HCT116 (cell line): ENCODE results near the gene FBXO21.

Experiments
- EGR1 ChIP-seq: IDR thresholded peaks from 2 replicates; pipeline ENCODE4 v1.6.1; 2012; ENCODE audit warnings: low read depth
- EZH2 ChIP-seq: fragments of 200-600 bp; sonication (generic); IDR thresholded peaks from 2 replicates; pipeline ENCODE4 v1.6.1; 2017; ENCODE audit warnings: antibody characterized with exemption, mixed run types
- EZH2phosphoT487 ChIP-seq: fragments of 200-600 bp; IDR thresholded peaks from 2 replicates; pipeline ENCODE4 v1.6.1; 2018; ENCODE audit warnings: antibody characterized with exemption, borderline replicate concordance
- FOSL1 ChIP-seq: IDR thresholded peaks from 2 replicates; pipeline ENCODE4 v1.6.1; 2012; ENCODE audit warnings: low read depth
- POLR2A ChIP-seq: IDR thresholded peaks from 2 replicates; pipeline ENCODE4 v1.7.0; 2011; ENCODE audit warnings: borderline replicate concordance; ENCODE audit not compliant: insufficient read depth, insufficient read length; ENCODE audit errors: extremely low read depth
- POLR2AphosphoS5 ChIP-seq: IDR thresholded peaks from 2 replicates; pipeline ENCODE4 v1.6.1; 2011; ENCODE audit warnings: mild to moderate bottlenecking, low read depth, low read length, moderate library complexity
- SP1 ChIP-seq: IDR thresholded peaks from 2 replicates; pipeline ENCODE4 v1.6.1; 2012; ENCODE audit warnings: low read depth
- TF ChIP-seq, protein P1 (sequence below), 3 experiments: fragments of 200-600 bp in 1 of 3; sonication (generic) in 1 of 3; IDR thresholded peaks in 2 of 3; conservative IDR thresholded peaks in 1 of 3; 2 replicates each; pipeline ENCODE4 v1.5.1; 2012 to 2017; ENCODE audit warnings: low read depth in 2 of 3, low read length in 2 of 3, antibody characterized with exemption in 1 of 3, borderline replicate concordance in 1 of 3, control low read depth in 1 of 3, mild to moderate bottlenecking in 1 of 3, mixed read lengths in 1 of 3, mixed run types in 1 of 3, moderate library complexity in 1 of 3; ENCODE audit not compliant: insufficient read depth in 1 of 3
- TF ChIP-seq, protein P2 (sequence below): IDR thresholded peaks from 2 replicates; pipeline ENCODE4 v1.6.1; 2012; ENCODE audit warnings: low read depth

DNA sequence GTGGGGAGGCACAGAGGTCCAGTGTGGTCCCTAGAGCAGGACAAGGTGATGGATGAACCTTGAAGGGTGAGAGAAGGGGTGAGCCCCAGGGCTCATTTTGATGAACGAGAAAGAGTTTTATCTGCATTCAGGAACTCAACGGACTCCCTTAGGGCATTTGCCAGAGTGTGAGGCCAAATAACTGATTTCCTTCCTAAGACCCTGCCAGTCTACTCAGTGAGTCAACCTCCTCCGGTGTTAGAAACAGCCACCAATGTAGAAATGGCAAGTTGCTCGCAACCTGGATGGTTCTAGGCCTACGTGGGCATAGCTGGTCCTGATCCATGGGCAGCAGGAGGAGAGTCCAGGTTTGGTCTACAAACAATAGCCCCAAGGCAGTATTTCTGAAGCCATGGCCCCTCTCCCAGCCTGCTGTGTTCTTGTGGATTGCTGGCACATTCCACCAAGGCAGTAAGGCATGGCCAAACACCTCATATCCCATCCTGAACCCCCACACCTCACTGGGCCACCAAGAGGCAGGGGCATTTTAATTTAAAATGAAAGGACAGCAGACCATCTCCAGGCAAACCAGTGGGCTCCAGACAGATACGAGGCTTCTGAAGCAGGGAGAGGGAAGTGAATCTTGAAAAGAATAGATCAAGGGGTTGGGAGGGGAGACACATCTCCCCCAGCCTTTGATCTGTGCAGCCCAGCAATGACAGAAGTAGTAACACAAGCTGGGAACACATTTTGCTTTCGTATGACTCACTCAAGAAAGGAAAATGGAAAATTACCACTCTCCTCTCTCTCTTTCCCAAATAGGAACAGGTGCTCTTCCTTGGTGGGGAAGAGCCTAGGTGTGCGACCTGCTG, 65.6 kb downstream of the FBXO21 start:
- TF ChIP-seq, protein P1, sequence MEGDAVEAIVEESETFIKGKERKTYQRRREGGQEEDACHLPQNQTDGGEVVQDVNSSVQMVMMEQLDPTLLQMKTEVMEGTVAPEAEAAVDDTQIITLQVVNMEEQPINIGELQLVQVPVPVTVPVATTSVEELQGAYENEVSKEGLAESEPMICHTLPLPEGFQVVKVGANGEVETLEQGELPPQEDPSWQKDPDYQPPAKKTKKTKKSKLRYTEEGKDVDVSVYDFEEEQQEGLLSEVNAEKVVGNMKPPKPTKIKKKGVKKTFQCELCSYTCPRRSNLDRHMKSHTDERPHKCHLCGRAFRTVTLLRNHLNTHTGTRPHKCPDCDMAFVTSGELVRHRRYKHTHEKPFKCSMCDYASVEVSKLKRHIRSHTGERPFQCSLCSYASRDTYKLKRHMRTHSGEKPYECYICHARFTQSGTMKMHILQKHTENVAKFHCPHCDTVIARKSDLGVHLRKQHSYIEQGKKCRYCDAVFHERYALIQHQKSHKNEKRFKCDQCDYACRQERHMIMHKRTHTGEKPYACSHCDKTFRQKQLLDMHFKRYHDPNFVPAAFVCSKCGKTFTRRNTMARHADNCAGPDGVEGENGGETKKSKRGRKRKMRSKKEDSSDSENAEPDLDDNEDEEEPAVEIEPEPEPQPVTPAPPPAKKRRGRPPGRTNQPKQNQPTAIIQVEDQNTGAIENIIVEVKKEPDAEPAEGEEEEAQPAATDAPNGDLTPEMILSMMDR (IDR thresholded peaks at IDR 0.05 in 2 of 3, conservative IDR thresholded peaks at IDR 0.05 in 1 of 3; ENCODE audit: borderline replicate concordance in 1 of 3, insufficient read depth in 1 of 3, low read depth in 2 of 3, low read length in 2 of 3): no peak
- TF ChIP-seq EZH2phosphoT487: no peak
- TF ChIP-seq POLR2AphosphoS5: no peak
- TF ChIP-seq, protein P2, sequence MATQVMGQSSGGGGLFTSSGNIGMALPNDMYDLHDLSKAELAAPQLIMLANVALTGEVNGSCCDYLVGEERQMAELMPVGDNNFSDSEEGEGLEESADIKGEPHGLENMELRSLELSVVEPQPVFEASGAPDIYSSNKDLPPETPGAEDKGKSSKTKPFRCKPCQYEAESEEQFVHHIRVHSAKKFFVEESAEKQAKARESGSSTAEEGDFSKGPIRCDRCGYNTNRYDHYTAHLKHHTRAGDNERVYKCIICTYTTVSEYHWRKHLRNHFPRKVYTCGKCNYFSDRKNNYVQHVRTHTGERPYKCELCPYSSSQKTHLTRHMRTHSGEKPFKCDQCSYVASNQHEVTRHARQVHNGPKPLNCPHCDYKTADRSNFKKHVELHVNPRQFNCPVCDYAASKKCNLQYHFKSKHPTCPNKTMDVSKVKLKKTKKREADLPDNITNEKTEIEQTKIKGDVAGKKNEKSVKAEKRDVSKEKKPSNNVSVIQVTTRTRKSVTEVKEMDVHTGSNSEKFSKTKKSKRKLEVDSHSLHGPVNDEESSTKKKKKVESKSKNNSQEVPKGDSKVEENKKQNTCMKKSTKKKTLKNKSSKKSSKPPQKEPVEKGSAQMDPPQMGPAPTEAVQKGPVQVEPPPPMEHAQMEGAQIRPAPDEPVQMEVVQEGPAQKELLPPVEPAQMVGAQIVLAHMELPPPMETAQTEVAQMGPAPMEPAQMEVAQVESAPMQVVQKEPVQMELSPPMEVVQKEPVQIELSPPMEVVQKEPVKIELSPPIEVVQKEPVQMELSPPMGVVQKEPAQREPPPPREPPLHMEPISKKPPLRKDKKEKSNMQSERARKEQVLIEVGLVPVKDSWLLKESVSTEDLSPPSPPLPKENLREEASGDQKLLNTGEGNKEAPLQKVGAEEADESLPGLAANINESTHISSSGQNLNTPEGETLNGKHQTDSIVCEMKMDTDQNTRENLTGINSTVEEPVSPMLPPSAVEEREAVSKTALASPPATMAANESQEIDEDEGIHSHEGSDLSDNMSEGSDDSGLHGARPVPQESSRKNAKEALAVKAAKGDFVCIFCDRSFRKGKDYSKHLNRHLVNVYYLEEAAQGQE: no peak
- TF ChIP-seq EZH2: no peak
- no peak for TF ChIP-seq EGR1
- no peak for TF ChIP-seq FOSL1
- peak; percentile 33 for TF ChIP-seq SP1
- TF ChIP-seq POLR2A: no peak
